ENCODE data around the gene RCAN2. TPM values are rescaled to one million over a fixed set of nuclear protein-coding genes. Genes with fewer than 3 reads are reported as not detected.

The RCAN2 gene
- total and polyA plus RNA-seq, 7 donors: 5.0 to 22.7 (median 9.1) TPM

DNA sequence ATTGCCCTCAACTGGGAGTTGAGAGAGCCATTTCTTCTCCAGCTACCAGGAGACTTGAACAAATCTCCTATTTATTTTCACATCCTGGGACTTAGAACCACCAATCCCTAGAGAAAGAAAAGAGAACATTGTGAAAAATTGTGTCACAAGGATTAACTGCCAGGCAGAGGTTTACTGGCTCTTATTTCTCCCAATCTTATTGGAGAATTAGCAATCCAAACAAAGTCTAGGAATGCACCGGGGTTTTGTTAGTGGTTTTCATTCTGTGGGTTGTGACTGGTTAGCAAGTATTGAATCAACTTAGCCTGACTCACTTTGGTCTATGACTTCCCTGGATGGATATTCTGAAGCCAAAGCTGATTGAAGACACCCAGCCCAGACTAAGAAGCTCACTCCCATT lies 299.3 kb downstream of the RCAN2 start:
- Histone ChIP-seq H3K36me3 (no peaks in the 10 kb centered on the region), H3K4me1 (no peaks in the 10 kb centered on the region), H3K27me3 (no peaks in the 10 kb centered on the region), H3K9me3 (no peaks in the 10 kb centered on the region), H3K4me3 (no peak overlapping the region), H3K27ac (no peak overlapping the region)
- no peak for DNase-seq
- intact Hi-C loops (cut with DNase I): no loop called here
- no peak for TF ChIP-seq EP300 (IDR thresholded peaks at IDR 0.05)
- WGBS, 2 donors: 83 to 84% methylated on average over 1 of the region's 1 CpG

DNA sequence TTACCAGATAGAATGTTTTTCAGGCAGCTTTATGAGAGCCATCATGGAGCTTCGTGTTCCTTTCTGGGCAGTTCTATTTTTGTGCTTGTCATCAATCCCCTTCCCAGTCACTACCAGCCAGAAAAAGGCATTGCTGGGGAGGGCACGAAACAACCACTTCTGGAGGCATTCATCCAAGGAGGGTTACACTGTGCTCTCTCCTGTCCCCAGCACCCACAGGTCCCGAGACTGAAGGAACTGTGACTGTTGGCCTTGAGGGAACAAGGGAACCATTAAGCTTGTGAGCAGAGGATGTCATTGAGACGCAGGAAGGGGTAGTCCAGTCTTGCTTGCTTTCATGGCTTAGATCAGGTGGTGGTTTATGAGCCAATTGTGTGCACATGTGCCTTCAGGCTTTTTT lies 300.4 kb downstream of the RCAN2 start:
- H3K9me3 ChIP-seq: no peaks in the 10 kb centered on the region
- TF ChIP-seq POLR2AphosphoS5 (IDR thresholded peaks at IDR 0.05) (no peak), EP300 (IDR thresholded peaks at IDR 0.05) (no peak), POLR2A (IDR thresholded peaks at IDR 0.05) (no peak)
- TF ChIP-seq, protein P1, sequence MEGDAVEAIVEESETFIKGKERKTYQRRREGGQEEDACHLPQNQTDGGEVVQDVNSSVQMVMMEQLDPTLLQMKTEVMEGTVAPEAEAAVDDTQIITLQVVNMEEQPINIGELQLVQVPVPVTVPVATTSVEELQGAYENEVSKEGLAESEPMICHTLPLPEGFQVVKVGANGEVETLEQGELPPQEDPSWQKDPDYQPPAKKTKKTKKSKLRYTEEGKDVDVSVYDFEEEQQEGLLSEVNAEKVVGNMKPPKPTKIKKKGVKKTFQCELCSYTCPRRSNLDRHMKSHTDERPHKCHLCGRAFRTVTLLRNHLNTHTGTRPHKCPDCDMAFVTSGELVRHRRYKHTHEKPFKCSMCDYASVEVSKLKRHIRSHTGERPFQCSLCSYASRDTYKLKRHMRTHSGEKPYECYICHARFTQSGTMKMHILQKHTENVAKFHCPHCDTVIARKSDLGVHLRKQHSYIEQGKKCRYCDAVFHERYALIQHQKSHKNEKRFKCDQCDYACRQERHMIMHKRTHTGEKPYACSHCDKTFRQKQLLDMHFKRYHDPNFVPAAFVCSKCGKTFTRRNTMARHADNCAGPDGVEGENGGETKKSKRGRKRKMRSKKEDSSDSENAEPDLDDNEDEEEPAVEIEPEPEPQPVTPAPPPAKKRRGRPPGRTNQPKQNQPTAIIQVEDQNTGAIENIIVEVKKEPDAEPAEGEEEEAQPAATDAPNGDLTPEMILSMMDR (IDR thresholded peaks at IDR 0.05): no peak
- H3K36me3 ChIP-seq: no peaks in the 10 kb centered on the region
- 91% methylated on average over 4 of the region's 4 CpGs for WGBS, 2 donors
- no peak for DNase-seq
- no peaks in the 10 kb centered on the region for H3K4me1 ChIP-seq
- no peak overlapping the region for H3K4me3 ChIP-seq
- intact Hi-C loops (cut with DNase I): no loop called here
- no peak overlapping the region for H3K27ac ChIP-seq
- no peaks in the 10 kb centered on the region for H3K27me3 ChIP-seq

DNA sequence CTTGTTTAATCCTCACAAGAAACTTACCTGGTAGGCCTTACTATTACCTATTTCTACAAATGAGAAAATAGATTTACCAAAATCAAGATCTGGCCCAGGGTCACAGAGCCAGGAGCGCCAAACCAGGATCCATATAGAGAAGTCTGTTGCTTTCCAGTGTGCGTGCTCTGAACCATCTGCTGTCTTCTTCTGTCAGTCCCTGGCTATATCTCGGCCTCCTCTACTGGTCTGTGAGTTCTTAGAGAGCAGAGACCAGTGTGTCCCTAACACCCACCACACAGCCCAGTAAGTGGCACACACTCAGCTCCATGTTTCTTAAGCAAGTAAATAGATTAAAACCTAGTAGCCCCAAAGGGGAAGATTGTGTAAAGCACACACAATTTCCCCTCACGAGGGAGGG lies 301.5 kb downstream of the RCAN2 start:
- 93 to 96% methylated on average over 4 of the region's 4 CpGs for WGBS, 2 donors
- H3K9me3 ChIP-seq: no peaks in the 10 kb centered on the region
- H3K36me3 ChIP-seq: no peaks in the 10 kb centered on the region
- H3K4me3 ChIP-seq: no peak overlapping the region
- no peak overlapping the region for H3K27ac ChIP-seq
- no peaks in the 10 kb centered on the region for H3K4me1 ChIP-seq
- TF ChIP-seq, protein P1 (IDR thresholded peaks at IDR 0.05): no peak
- TF ChIP-seq POLR2A (IDR thresholded peaks at IDR 0.05) (no peak), EP300 (IDR thresholded peaks at IDR 0.05) (no peak), POLR2AphosphoS5 (IDR thresholded peaks at IDR 0.05) (no peak)
- H3K27me3 ChIP-seq: no peaks in the 10 kb centered on the region
- no peak for DNase-seq
- intact Hi-C loops (cut with DNase I): no loop called here

DNA sequence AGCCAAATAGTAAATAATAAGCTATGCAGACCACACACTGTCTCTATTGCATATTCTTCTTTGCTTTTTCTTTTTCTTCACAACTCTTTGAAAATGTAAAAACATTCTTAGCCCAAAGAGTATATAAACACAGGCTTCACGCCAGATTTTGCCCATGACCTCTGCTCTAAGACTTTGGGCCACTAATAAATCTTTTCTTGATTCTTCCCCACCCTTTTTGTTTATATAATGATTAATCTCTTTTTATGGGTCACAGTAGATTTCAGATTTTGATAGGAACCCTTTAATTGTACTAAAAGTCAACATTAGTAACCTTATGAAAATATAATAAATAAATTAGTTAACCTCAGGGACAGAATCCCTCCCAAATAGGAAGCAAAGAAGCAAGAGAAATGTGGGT lies 304.7 kb downstream of the RCAN2 start:
- TF ChIP-seq POLR2A (IDR thresholded peaks at IDR 0.05) (no peak), EP300 (IDR thresholded peaks at IDR 0.05) (no peak), POLR2AphosphoS5 (IDR thresholded peaks at IDR 0.05) (no peak)
- TF ChIP-seq, protein P1 (IDR thresholded peaks at IDR 0.05): no peak
- WGBS, 2 donors: 18 to 64% methylated on average over 1 of the region's 1 CpG
- intact Hi-C loops (cut with DNase I): no loop called here

DNA sequence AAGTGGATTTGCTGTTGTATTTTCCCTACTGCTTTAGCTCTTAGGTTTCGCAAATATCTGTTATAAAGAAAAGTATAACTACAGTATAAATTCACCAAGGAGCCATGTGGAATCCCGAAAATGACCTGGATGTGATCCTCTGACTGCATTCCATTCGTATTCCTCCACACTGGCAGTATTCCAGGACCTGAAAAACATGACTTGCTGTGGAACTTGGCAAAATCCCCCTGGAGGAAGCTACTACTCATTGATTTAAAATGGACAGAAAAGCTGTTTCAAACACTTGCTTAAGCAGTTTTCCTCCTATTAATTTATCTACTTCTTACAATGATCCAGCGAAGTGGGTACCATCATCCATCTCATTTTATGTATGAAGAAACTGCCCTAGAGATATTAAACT lies 307.1 kb downstream of the RCAN2 start:
- Histone ChIP-seq H3K9me3 (no peaks in the 10 kb centered on the region), H3K27me3 (no peaks in the 10 kb centered on the region), H3K36me3 (no peaks in the 10 kb centered on the region), H3K27ac (no peak overlapping the region), H3K4me3 (no peak overlapping the region), H3K4me1 (peaks cover 0 to 7% (median 5%) of the 10 kb centered on the region in 4 donors)
- intact Hi-C loops (cut with DNase I): no loop called here
- DNase-seq: no peak
- 72 to 83% methylated on average over 4 of the region's 4 CpGs for WGBS, 2 donors
- TF ChIP-seq POLR2AphosphoS5 (IDR thresholded peaks at IDR 0.05) (no peak), EP300 (IDR thresholded peaks at IDR 0.05) (no peak), POLR2A (IDR thresholded peaks at IDR 0.05) (no peak)
- TF ChIP-seq, protein P1 (IDR thresholded peaks at IDR 0.05): no peak

More for the DNA sequence above, 304.7 kb downstream of the RCAN2 start:
- H3K9me3 ChIP-seq: no peaks in the 10 kb centered on the region
- H3K27ac ChIP-seq: no peak overlapping the region
- H3K4me1 ChIP-seq: peaks cover 0 to 7% (median 5%) of the 10 kb centered on the region in 4 donors
- H3K4me3 ChIP-seq: no peak overlapping the region
- DNase-seq: no peak
- H3K27me3 ChIP-seq: no peaks in the 10 kb centered on the region
- H3K36me3 ChIP-seq: no peaks in the 10 kb centered on the region
